GM18519 (cell line): Measurements from ENCODE around the gene FPR2.
"Not testable (repeated sequence)": the region's sequence is repeated elsewhere in the genome, so short reads cannot be mapped to it uniquely, and the experiment has no call there.

ENCODE experiments used
- ATAC-seq: cut with Tn5 transposase; IDR thresholded peaks from one replicate; pipeline ENCODE4 v1.9.1; 2021; ENCODE audit warnings: mild to moderate bottlenecking, moderate library complexity; ENCODE audit not compliant: unreplicated experiment, low FRiP score

Gene FPR2

GRCh38 chr19:51760697-51761356, at the start of gene FPR2:
Gene FPR2 (plus strand): TSS chr19:51761180. CDS start chr19:51768659, 7,479 bp downstream.
- ATAC-seq = no peak

DNA sequence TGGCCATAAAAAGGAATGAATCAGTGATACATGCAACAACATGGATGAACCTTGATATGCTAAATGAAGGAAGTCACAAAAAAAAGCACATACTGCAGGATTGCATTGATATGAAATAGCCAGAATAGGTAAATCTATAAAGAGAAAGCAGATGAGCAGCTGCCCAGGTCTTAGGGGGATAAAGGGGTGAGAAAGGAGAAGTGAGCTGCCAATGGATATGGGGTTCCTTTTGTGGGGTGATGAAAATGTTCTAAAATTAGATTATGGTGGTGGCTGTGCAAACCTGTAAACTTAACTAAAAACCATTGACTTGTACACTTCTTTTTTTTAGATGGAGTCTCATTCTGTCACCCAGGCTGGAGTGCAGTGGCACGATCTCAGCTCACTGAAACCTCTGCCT, 49.3 kb upstream of the FPR2 start:
- ATAC-seq = no peak

DNA sequence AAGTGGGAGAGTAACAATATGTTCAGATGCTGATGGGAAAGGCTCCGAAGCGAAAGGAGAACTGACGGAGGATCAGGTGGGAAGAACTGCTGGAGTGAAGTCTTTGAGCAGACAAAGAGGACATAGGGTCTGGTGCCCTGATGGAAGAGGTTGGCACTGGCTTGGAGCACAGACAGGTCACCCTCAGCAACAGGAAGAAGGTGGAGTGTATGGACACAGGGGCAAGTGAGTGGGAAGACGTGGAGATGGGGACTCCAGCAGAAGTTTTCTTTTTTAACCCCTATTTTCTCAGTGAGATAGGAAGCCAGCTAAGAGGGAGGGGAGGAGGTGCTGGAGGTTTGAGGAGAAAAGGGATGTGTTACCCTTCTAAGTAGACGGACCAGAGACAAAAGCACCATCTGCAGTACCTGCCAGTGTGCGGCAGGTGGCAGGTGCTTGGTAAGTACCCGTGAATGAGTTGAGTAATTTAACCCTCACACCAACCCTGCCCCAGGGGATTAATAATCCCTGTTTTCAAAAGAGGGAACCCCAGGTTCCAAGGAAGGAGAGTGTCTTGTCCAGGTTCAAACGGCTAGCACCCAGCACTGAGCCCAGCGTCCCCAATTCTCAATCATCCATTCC, 48.4 kb upstream of the FPR2 start:
- no peak for ATAC-seq

DNA sequence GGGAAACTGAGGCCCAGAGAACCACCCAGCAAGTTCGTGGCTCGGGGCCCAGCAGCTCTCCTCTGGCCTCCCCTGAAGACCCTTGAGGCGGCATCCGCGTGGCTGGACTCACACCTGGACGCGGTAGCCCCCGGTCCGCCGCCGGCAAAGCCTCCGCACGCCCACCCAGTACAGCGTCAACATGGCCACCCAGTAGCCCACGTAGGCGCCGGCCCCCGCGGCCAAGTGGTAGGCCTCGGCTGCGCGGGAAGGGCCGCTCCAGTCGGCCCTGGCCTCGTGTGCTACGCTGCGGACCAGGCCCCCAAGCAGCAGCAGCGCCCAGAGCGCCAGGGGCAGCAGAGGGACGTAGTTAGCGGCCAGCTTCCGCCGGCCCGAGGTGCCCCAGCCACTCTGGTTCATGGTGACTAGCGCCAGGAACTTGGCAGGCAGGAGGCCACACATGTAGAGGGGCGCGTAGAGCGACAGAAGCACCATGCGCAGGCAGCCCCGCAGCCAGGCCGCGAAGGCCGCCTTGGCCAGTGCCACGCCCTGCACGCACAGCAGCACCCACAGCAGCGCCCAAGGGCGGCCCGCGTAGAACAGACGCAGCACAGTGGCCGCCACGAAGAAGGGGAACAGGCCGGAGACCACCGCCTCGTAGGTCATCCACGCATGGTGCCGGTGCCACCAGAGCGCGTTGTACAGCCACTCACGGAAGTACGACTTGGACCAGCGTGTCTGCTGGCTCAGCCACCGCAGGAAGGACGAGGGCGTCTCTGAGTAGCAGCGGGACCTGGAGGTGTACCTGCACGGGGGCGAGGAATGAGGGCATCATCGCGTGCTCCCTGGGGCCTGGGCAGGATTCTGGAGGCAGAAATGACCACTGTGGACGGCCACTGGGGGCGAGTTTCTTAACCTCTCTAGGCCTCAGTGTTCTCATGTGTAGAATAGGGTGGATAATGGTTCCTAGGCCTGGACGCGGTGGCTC, 47.4 kb upstream of the FPR2 start:
- ATAC-seq = no peak

DNA sequence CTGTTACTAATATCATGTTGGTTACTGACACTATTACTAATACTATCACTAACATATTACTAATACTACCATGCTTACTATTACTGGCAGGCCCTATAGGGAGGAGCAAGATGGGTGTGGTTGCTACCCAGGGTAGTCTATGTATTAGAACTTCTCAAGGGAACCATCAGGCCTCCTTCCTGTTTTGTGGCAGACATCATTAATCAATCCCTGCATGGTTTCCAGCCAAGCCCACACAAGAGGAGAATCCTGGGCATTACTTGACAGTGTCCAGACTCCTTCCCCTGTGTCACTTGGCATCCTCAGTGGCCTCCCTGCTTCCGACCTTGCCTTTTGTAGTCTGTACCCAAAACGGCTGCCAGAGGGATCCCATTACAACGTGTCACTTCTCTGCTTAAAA, 46.1 kb upstream of the FPR2 start:
- no peak for ATAC-seq

DNA sequence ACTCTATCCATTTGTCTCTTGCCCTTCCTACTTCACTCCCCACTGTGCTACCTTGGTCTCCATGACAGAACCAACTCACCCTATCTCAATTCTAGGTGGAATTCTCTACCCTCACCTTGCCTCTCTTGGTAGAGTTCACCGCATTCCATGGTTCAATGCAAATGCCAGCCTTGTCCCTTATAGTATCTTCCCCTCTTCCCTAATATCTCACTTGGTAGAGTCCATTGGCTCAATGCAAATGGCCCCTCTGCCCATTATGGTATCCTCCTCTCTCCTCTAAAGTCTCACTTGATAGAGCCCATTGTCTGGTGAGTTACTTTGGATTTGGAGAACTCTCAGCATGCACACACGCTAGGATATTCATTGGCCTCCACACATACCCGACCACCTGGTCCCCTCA, 45.1 kb upstream of the FPR2 start:
- ATAC-seq = no peak

GRCh38 chr19:51716925-51717324, 44.1 kb upstream of the FPR2 start:
- no peak for ATAC-seq

DNA sequence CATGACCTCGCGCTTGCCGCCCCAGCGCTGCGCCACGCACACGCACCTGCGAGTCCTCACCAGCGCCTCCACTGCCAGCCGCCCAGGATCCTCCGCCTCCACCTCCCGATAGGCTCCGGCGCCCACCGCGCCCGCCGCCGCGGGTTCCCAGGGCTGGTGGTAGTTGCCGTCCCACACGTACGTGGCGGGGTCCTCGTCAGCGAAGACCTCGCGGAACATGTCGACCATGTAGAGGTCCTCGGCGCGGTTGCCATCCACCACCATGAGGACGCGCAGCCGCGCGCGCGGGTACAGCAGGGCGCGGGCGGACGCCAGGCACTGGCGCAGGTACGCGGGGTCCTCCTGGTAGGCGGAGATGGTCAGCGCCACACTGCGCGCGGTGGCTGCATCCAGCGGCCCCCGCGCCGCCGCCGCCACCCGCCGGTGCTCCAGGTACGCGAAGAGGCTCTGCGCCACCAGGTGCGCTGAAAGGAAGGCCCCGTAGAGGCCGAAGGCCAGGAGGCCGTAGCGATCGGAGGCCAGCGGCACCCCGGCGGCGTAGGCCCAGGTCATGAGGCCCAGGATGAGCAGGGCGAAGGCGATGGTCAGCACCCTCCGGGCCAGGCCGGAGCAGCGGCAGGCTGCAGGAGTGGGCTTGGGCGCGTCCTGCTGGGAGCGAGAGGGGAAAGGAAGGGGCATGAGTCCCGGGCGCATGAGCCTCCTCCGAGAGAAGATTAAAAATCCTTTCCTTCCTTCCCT, 41.6 kb upstream of the FPR2 start:
- ATAC-seq = no peak

DNA sequence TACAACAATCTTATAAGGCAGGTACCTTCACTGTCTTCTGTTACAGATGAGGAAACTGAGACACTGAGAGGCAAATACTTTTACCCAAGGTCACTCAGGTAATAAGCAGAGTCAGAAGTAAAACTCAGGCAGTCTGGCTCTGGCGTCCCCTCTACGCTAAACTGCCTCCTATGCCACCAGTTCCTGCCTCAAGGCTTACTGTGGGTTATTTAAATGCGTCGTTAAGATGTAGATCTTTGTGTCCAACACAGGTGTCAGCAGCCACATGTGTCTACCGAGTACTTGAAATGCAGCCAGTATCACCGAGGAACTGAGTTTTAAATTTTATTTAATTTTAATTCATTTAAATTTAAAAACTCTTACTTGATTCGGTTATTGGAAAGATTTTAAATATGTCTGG, 39.1 kb upstream of the FPR2 start:
- ATAC-seq = no peak

DNA sequence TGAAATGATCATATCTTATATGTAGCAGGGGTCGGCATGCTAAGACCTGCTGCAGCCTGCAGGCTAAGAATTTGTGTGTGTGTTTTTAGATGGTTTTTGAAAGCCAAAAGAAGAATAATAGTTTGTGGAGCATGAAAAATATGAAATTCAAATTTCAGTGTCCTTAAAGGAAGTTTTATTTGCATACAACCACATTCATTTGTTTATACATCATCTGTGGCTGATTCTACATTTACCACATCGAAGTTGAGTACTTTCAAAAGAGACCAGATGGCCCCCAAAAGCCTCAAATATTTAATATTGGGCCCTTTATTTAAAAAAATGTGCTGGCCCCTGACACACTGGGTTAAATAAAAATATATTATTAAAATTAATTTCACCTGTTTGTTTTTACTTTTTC, 38.5 kb upstream of the FPR2 start:
- no peak for ATAC-seq

DNA sequence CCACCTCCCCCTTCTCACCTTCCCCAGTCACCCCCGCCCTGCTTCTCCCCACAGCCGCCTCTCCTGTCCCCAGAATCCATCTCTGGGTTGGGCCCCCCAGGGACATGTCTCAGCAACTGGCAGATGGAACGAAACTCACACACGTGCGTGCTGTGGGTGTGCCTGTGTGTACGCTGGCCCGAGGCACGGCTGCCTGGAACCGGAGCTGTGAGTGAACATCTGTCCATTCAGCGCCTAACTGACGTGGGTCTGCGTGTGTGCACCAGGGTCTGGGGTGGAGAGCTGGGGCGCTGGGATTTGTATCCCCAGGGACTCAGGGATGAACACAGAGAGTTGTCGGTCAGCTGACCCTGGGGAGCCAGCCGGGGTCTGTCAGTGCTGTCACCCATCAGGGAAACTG, 36.4 kb upstream of the FPR2 start:
- ATAC-seq = no peak

DNA sequence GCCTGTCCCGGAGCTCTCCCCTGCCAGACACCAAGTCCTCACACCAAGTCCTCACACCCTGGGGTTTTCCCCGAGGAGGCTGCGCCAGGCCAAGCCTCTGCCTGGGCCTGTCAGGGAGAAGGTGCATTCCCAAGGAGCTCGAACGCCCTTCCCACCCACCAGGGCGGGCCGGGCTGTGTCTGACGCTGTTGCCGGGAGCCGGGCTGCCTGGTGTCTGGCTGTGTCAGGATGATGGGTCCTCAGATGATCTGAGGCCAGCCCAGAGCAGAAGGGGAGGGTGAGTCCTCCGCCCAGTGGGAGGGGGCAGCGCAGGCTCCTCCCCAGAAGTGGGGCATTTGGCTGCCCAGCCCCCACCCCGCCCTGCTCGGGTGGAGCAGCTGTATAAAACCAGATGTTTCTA, 34.9 kb upstream of the FPR2 start:
- ATAC-seq = no peak

GRCh38 chr19:51727349-51727880, 33.6 kb upstream of the FPR2 start:
- ATAC-seq = no peak

- no peak for ATAC-seq
Measured at GRCh38 chr19:51729781-51730180, 31.2 kb upstream of the FPR2 start.

DNA sequence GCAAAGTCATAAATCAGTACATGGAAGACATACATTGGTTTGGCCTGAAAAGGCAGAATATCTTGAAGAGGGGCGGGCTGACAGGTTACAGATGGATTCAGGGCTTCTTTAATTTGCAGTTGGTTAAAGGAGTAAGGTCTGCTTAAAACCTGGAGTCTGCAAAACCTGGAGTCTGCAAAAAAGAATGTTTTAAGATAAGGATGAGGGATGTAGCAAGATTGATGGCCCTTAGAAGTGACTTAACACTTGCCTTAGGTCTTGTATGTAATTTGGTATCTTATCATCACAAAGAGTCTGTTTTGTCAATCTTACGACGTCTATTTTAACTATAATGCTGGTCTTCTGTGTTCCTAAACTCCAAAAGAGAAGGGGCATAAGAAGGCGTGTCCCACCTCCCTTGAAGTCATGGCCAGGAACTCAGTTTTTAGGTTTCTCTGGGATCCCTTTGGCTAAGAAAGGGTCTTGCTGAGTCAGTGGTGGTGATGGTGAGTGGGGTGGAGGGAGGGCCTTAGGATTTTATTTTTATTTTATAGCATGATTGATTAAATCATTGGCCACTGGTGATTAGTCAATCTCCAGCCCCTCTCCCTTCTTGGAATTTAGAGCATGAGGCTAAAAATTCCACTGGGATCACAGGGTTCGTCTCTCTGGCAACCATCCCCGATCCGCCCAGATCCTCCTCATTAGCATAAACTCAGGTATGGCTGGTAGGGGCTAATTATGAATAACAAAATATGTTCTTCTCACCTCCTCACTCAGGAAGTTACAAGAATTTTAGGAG, 27.0 kb upstream of the FPR2 start:
- ATAC-seq = no peak

DNA sequence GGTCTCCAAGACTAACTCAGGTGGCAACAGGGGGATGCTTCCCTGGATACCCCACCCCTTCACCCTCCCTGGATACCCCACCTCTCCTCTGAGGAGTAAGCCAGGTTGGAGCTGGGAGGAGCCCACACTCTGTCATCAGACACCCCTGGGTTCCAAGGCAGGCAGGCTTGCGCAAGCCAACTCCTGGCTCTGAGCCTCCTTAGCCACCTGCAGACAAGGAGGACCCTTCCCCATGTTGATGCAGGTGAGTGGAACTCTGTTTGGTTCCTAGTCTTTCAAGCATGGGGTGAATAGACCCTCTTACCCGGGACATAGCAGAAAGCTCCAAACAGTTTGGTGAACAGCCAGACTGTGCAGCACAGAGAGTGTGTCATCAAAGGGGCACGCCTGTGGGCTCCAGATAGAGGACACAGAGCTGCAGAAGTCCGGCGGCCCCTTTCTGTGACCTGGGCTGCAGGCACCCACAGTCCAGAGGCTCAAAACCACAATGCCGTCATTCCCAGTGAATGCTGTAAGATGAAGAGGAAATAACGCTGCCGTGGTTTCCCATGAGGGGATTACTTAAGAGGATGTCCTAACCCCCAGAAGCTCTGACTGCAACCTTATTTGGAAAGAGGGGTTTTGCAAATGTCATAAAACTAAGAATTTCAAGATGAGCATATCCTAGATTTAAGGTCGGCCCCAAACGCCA, 25.1 kb upstream of the FPR2 start:
- ATAC-seq = no peak

DNA sequence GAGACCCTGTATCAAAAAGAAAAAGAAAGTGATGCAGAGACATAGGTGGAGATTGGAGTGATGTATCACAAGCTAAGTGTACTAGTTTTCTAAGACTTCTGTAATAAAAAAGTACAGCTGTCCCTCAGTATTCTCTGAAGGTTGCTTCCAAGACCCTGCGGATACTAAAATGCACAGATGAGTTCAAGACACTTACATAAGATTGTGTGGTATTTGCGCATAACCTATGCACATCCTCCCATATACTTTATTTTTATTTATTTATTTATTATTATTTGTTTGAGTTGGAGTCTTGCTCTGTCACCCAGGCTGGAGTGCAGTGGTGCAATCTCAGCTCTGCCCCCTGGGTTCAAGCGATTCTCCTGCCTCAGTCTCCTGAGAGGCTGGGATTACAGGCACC, 23.6 kb upstream of the FPR2 start:
- no peak for ATAC-seq

GRCh38 chr19:51737924-51738323, 23.1 kb upstream of the FPR2 start:
- no peak for ATAC-seq

DNA sequence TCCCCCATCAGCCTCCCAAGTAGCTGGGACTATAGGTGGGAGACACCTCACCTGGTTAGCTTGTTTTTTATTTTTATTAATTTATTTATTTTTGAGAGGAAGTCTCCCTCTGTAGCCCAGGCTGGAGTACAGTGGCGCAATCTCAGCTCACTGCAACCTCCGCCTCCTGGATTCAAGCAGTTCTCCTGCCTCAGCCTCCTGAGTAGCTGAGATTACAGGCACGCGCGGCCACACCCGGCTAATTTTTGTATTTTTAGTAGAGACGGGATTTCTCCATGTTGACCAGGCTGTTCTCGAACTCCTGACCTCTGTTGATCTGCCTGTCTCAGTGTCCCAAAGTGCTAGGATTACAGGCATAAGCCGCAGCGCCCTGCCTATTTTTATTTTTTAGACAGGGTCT, 22.5 kb upstream of the FPR2 start:
- not testable (repeated sequence) for ATAC-seq
